ENCODE measurements around the gene CDH4. TPM values are rescaled to one million over a fixed set of nuclear protein-coding genes. Genes with fewer than 3 reads are reported as not detected.

The CDH4 gene
- total and polyA plus RNA-seq, 2 of the 8 experiments (the other 6 are each of a cell fraction or from before 2014, with no cell fraction given): 4.3 to 7.9 TPM

DNA sequence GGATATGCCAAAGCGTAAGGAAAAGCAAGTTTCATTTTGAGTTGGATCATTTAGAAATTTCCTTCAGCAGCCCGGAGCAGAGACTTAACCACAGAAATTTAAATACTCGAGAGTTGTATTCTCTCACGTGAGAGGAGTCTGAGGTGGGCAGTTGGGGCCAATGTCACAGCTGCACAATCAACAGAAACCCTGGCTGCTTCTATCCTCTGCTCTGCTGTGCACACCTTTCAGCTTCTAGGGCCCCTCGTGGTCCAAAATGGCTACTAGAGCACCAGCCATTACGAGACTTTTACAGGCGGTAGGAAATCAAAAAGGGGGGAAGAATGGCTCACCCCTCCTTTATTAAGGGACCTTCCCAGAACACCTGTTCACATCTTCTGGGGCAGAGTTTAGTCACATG, 659.8 kb downstream of the CDH4 start:
- H2AFZ ChIP-seq (ENCODE audit: low read length): no peak overlapping the region
- H3K4me2 ChIP-seq (ENCODE audit: insufficient read depth in 1 of 2, low read depth in 2 of 2, low read length in 2 of 2): no peak overlapping the region
- CTCF ChIA-PET (ENCODE audit: partially characterized antibody): interaction anchor here (1.0 to 1.2 kb wide), 2 partner anchors 15 to 24 kb away, joined by 3 to 4 read pairs; no protein-coding TSS in a partner anchor
- H2BK120ac ChIP-seq (replicated peaks; ENCODE audit: low read depth, low read length): no peak overlapping the region
- H2BK15ac ChIP-seq (ENCODE audit: low read length): no peak overlapping the region
- no peak overlapping the region for H4K5ac ChIP-seq (ENCODE audit: insufficient read length, low read depth, low read length)
- no peaks in the 10 kb centered on the region for H3K36me3 ChIP-seq (ENCODE audit: control insufficient read depth in 2 of 4, insufficient read depth in 4 of 4, low read length in 3 of 4)
- no peaks in the 10 kb centered on the region; a peak in 1 of 7 replicates for H3K27me3 ChIP-seq (replicated peaks in 1 of 4; ENCODE audit: control insufficient read depth in 3 of 4, extremely low read depth in 1 of 4, insufficient read depth in 3 of 4, low read length in 3 of 4)
- H3K23me2 ChIP-seq (ENCODE audit: low read depth, low read length): no peaks in the 10 kb centered on the region
- H3K9ac ChIP-seq (replicated peaks in 1 of 4; ENCODE audit: extremely low read depth in 1 of 4, low read depth in 3 of 4, low read length in 3 of 4): no peak overlapping the region
- POLR2A ChIA-PET (ENCODE audit: partially characterized antibody): no interaction called here
- no peaks in the 10 kb centered on the region; a peak in 1 of 4 replicates for H3K9me3 ChIP-seq (ENCODE audit: insufficient read depth in 2 of 2, low read depth in 1 of 2, low read length in 1 of 2)
- H3K79me1 ChIP-seq (ENCODE audit: low read depth, low read length): no peaks in the 10 kb centered on the region
- H4K8ac ChIP-seq (ENCODE audit: extremely low read depth, insufficient read depth, low read length): no peak overlapping the region
- H2BK20ac ChIP-seq (ENCODE audit: low read length): no peak overlapping the region
- no peaks in the 10 kb centered on the region for H3K79me2 ChIP-seq (ENCODE audit: control insufficient read depth in 1 of 2, insufficient read depth in 2 of 2, low read length in 2 of 2)
- WGBS, 2 experiments (ENCODE audit: extremely low coverage in 1 of 2, insufficient coverage in 1 of 2, insufficient read length in 1 of 2, insufficient replicate concordance in 2 of 2, low coverage in 1 of 2, low lambda C conversion rate in 2 of 2, missing lambda C conversion rate in 1 of 2): 79% methylated on average over 7 of the region's 7 CpGs; no CpG with 5 or more reads in 1 of the 2 experiments
- no peak overlapping the region for H4K91ac ChIP-seq (replicated peaks; ENCODE audit: insufficient read length, low read length)
- no peak overlapping the region for H3K4me3 ChIP-seq (ENCODE audit: extremely low read depth in 1 of 4, insufficient read depth in 2 of 4, low read depth in 3 of 4, low read length in 4 of 4)
- no peaks in the 10 kb centered on the region for H3K4me1 ChIP-seq (replicated peaks in 1 of 4; ENCODE audit: control insufficient read depth in 3 of 4, insufficient read depth in 4 of 4, low read length in 3 of 4)
- no peak overlapping the region for H3K4ac ChIP-seq (replicated peaks; ENCODE audit: insufficient read length, low read depth, low read length)
- H3K18ac ChIP-seq (ENCODE audit: extremely low read depth, low read length): no peak overlapping the region
- DNase-seq (ENCODE audit: low read depth in 1 of 2, low spot score in 2 of 2): no peak
- no peak overlapping the region for H3K14ac ChIP-seq (ENCODE audit: insufficient read length)
- no peak for TF ChIP-seq ATF2 (IDR thresholded peaks at IDR 0.05; ENCODE audit: low read length)
- no peak for TF ChIP-seq GTF2F1 (IDR thresholded peaks at IDR 0.05; ENCODE audit: borderline replicate concordance, low read depth, low read length)
- no peak for TF ChIP-seq HDAC6 (IDR thresholded peaks at IDR 0.05; ENCODE audit: low read depth, low read length)
- TF ChIP-seq CTCF (IDR thresholded peaks at IDR 0.05; ENCODE audit: control extremely low read depth in 1 of 3, insufficient read depth in 1 of 3, low read depth in 1 of 3, low read length in 3 of 3): no peak
- no peak for TF ChIP-seq KDM4A (IDR thresholded peaks at IDR 0.05; ENCODE audit: low read depth, low read length, severe bottlenecking)
- TF ChIP-seq KDM1A (IDR thresholded peaks at IDR 0.05; ENCODE audit: borderline replicate concordance, low read length): no peak
- no peak for TF ChIP-seq CEBPB (IDR thresholded peaks at IDR 0.05; ENCODE audit: low read depth, low read length)
- no peak for TF ChIP-seq EP300 (IDR thresholded peaks at IDR 0.05; ENCODE audit: borderline replicate concordance in 1 of 2, low read depth in 2 of 2, low read length in 2 of 2)
- no peak overlapping the region for H3K23ac ChIP-seq (ENCODE audit: insufficient read length)
- H4K20me1 ChIP-seq (replicated peaks in 1 of 2; ENCODE audit: control insufficient read depth in 1 of 2, insufficient read depth in 2 of 2, low read length in 2 of 2): no peaks in the 10 kb centered on the region
- FAIRE-seq: no peak
- H3K27ac ChIP-seq (ENCODE audit: low read depth, low read length): no peak overlapping the region
- no peak overlapping the region for H2BK5ac ChIP-seq (ENCODE audit: low read depth, low read length)
- no peak overlapping the region for H2BK12ac ChIP-seq (ENCODE audit: low read depth, low read length)
- no peak overlapping the region for H2AK5ac ChIP-seq (ENCODE audit: low read depth, low read length)
- no peak overlapping the region for H3K56ac ChIP-seq (replicated peaks; ENCODE audit: insufficient read length, low read depth, low read length)

All from H1 (cell line).